ENCODE data around the gene DTD2.

Gene DTD2

GRCh38 chr14:31405106-31405505 is 52.2 kb downstream of the DTD2 start:
- no peak for DNase-seq

GRCh38 chr14:31403707-31404106 is 53.6 kb downstream of the DTD2 start:
- DNase-seq = no peak

- no peak for DNase-seq
Observed at GRCh38 chr14:31402764-31403439, 54.4 kb downstream of the DTD2 start.

- DNase-seq = no peak
Observed at GRCh38 chr14:31401369-31401932, 55.9 kb downstream of the DTD2 start.

- peak in 1 of 5 donors; percentile 15 for DNase-seq
Observed at GRCh38 chr14:31400031-31400638, 57.2 kb downstream of the DTD2 start.

All from T-helper 1 cell (primary cell).